Adrenal gland (tissue), 5 donors: Measurements from ENCODE around the gene ASB2.

Experiments used
- CTCF ChIP-seq, 6 experiments: fragments of 450-650 bp in 4 of 6; fragments of 200-600 bp in 2 of 6; sonication (generic) in 1 of 6; IDR thresholded peaks; 1 replicate in 5 of 6; 2 replicates in 1 of 6; pipeline versions ENCODE4 v1.5.1 to v1.8.0; 2016 to 2021; ENCODE audit warnings: antibody characterized with exemption in 6 of 6, mild to moderate bottlenecking in 2 of 6, moderate library complexity in 1 of 6
- POLR2A ChIP-seq, 2 donors: fragments of 450-650 bp; IDR thresholded peaks; one replicate each; pipeline ENCODE4 v1.6.1; 2017; ENCODE audit warnings: antibody characterized with exemption in 2 of 2, mild to moderate bottlenecking in 2 of 2, moderate library complexity in 1 of 2
- donor health status: DM: no; HTN: no; CAD: no.

DNA sequence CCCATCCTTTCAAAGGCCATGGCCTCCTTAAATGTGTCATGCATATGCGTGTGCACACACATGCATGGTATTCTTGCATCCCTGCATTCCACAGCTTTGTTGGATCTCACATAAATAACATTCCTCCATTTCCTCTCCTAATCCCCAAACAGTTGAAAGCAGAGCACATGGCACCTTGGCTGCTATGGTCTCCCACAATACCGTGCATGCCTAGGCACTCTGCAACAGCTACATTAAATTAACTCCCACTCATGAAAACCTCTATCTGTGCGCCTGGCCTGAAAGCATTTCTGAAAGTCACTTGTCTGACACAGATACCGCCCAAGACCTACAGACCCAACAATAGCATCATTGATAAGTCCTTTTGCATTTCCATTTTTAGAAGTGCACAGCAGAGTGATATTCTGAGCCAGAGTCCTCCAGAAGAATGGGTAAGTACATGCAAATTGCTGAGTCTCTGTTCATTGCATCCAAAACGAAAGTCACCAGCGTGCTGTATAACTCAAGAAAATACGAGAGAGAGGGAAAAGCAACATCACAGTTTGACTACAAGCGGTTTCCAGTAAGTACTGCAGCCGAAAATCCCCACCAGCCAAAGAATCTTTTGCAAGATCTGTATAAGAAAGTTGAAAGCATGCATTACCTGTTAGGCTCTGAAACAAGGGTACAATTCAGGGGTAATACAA is 436 bp downstream of the ASB2 start:
- TF ChIP-seq CTCF (IDR thresholded peaks at IDR 0.05) (no peak), POLR2A (IDR thresholded peaks at IDR 0.05) (no peak)
